Liver (tissue), 9 donors: Measurements from ENCODE around the gene MTMR12. TPM values are rescaled to one million over a fixed set of nuclear protein-coding genes. Genes with fewer than 3 reads are reported as not detected.

Experiments
- DNase-seq: peaks from one replicate; pipeline ENCODE4 v3.0.0-alpha.2; 2017; ENCODE audit warnings: low spot score
- H3K27ac ChIP-seq, 2 donors: one replicate each; pipeline ENCODE4 v1.7.0; 2013; ENCODE audit warnings: inconsistent platforms in 2 of 2, low read length in 2 of 2, control low read depth in 1 of 2, low read depth in 1 of 2, mild to moderate bottlenecking in 1 of 2
- H3K27me3 ChIP-seq, 4 donors: one replicate each; pipeline versions ENCODE4 v1.6.1 to v1.7.0; 2013; ENCODE audit warnings: low read length in 3 of 4, inconsistent platforms in 1 of 4, mild to moderate bottlenecking in 1 of 4, moderate library complexity in 1 of 4; ENCODE audit not compliant: control insufficient read depth in 4 of 4, insufficient read depth in 4 of 4
- H3K36me3 ChIP-seq, 4 donors: one replicate each; pipeline versions ENCODE4 v1.6.1 to v1.7.0; 2013; ENCODE audit warnings: low read length in 3 of 4, mild to moderate bottlenecking in 3 of 4, low read depth in 1 of 4, moderate library complexity in 1 of 4; ENCODE audit not compliant: control insufficient read depth in 4 of 4, insufficient read depth in 3 of 4
- H3K4me1 ChIP-seq, 4 donors: one replicate each; pipeline versions ENCODE4 v1.6.1 to v1.7.0; 2013; ENCODE audit warnings: low read length in 3 of 4, mild to moderate bottlenecking in 3 of 4, moderate library complexity in 1 of 4; ENCODE audit not compliant: control insufficient read depth in 4 of 4, insufficient read depth in 4 of 4
- H3K4me3 ChIP-seq, 3 donors: one replicate each; pipeline versions ENCODE4 v1.6.1 to v1.7.0; 2013; ENCODE audit warnings: low read length in 3 of 3, control low read depth in 1 of 3, low read depth in 1 of 3, mild to moderate bottlenecking in 1 of 3
- H3K9ac ChIP-seq, 2 donors: one replicate each; pipeline ENCODE4 v1.7.0; 2013; ENCODE audit warnings: low read length in 2 of 2, mild to moderate bottlenecking in 2 of 2, moderate library complexity in 2 of 2, control low read depth in 1 of 2, low read depth in 1 of 2
- H3K9me3 ChIP-seq, 4 donors: one replicate each; pipeline versions ENCODE4 v1.6.1 to v1.7.0; 2013; ENCODE audit warnings: low read length in 3 of 4; ENCODE audit not compliant: control insufficient read depth in 4 of 4
- CTCF ChIP-seq: fragments of 150-350 bp; IDR thresholded peaks from 2 replicates; pipeline ENCODE4 v1.5.1; 2017; ENCODE audit warnings: improper control_type of control experiment, low read depth, low read length; ENCODE audit not compliant: missing input control
- EGR1 ChIP-seq, 2 donors: IDR thresholded peaks; 2 replicates each; pipeline ENCODE4 v1.6.1; 2016 to 2018; ENCODE audit warnings: antibody characterized with exemption in 2 of 2, low read depth in 2 of 2
- FOXA1 ChIP-seq: IDR thresholded peaks from 2 replicates; pipeline ENCODE4 v1.6.1; 2016; ENCODE audit warnings: antibody characterized with exemption
- FOXA2 ChIP-seq: IDR thresholded peaks from 2 replicates; pipeline ENCODE4 v1.6.1; 2016; ENCODE audit warnings: antibody characterized with exemption
- GABPA ChIP-seq, 2 donors: IDR thresholded peaks in 1 of 2; conservative IDR thresholded peaks in 1 of 2; 2 replicates each; pipeline ENCODE4 v1.6.1; 2016; ENCODE audit warnings: antibody characterized with exemption in 2 of 2, mild to moderate bottlenecking in 1 of 2, moderate library complexity in 1 of 2
- HNF4A ChIP-seq, 2 donors: conservative IDR thresholded peaks; 2 replicates each; pipeline ENCODE4 v1.6.1; 2016; ENCODE audit warnings: antibody characterized with exemption in 2 of 2, mild to moderate bottlenecking in 2 of 2
- HNF4G ChIP-seq: IDR thresholded peaks from 2 replicates; pipeline ENCODE4 v1.6.1; 2016; ENCODE audit warnings: antibody characterized with exemption
- JUND ChIP-seq, 2 donors: IDR thresholded peaks; 2 replicates each; pipeline ENCODE4 v1.6.1; 2016; ENCODE audit warnings: antibody characterized with exemption in 2 of 2
- MAX ChIP-seq: IDR thresholded peaks from 2 replicates; pipeline ENCODE4 v1.6.1; 2016; ENCODE audit warnings: antibody characterized with exemption
- NR2F2 ChIP-seq: IDR thresholded peaks from 2 replicates; pipeline ENCODE4 v1.6.1; 2016; ENCODE audit warnings: antibody characterized with exemption
- RAD21 ChIP-seq, 2 donors: IDR thresholded peaks; 2 replicates each; pipeline ENCODE4 v1.6.1; 2016; ENCODE audit warnings: antibody characterized with exemption in 2 of 2, mild to moderate bottlenecking in 2 of 2
- REST ChIP-seq: IDR thresholded peaks from 2 replicates; pipeline ENCODE4 v1.6.1; 2016; ENCODE audit warnings: antibody characterized with exemption, mild to moderate bottlenecking
- RXRA ChIP-seq, 2 donors: IDR thresholded peaks; 2 replicates each; pipeline ENCODE4 v1.6.1; 2017 to 2018; ENCODE audit warnings: antibody characterized with exemption in 2 of 2, mild to moderate bottlenecking in 1 of 2
- SP1 ChIP-seq: IDR thresholded peaks from 2 replicates; pipeline ENCODE4 v1.6.1; 2018; ENCODE audit warnings: antibody characterized with exemption, mild to moderate bottlenecking
- TAF1 ChIP-seq: conservative IDR thresholded peaks from 2 replicates; pipeline ENCODE4 v1.6.1; 2016; ENCODE audit warnings: antibody characterized with exemption, mild to moderate bottlenecking
- YY1 ChIP-seq: IDR thresholded peaks from 2 replicates; pipeline ENCODE4 v1.6.1; 2016; ENCODE audit warnings: antibody characterized with exemption, mild to moderate bottlenecking
- WGBS: extraction: QIAGEN DNeasy Blood & Tissue Kit; methylation state at CpG from one replicate; pipeline ENCODE4 v1.1.7; 2013; 5-methylcytosine and 5-hydroxymethylcytosine counted together
- polyA plus RNA-seq, 2 donors: library from polyadenylated mRNA; stranded (reverse) in 1 of 2; unstranded in 1 of 2; fragments of 200-250 nt in 1 of 2; fragments of >200 nt in 1 of 2; fragmentation: Nextera tagmentation in 1 of 2; extraction: Ambion mirVana in 1 of 2; gene quantifications; one replicate each; pipeline versions ENCODE4 v1.2.1 to v1.2.3, GENCODE V29; 2013 to 2015
- total RNA-seq, 2 donors: library from RNA; depleted of rRNA; stranded (reverse); fragments of >200 nt; gene quantifications; one replicate each; pipeline ENCODE4 v1.2.3, GENCODE V29; 2014
- TF ChIP-seq, protein P1 (sequence below): IDR thresholded peaks from 2 replicates; pipeline ENCODE4 v1.6.1; 2016; ENCODE audit warnings: antibody characterized with exemption
- TF ChIP-seq, protein P2 (sequence below): IDR thresholded peaks from 2 replicates; pipeline ENCODE4 v1.6.1; 2016; ENCODE audit warnings: antibody characterized with exemption
- donor health status: healthy.
- donor health status: healthy.
- donor health status: healthy.
- donor health status: healthy.
- donor health status: healthy.

Gene MTMR12
- total and polyA plus RNA-seq, 4 donors: 4.4 to 28.7 (median 15.8) TPM

DNA sequence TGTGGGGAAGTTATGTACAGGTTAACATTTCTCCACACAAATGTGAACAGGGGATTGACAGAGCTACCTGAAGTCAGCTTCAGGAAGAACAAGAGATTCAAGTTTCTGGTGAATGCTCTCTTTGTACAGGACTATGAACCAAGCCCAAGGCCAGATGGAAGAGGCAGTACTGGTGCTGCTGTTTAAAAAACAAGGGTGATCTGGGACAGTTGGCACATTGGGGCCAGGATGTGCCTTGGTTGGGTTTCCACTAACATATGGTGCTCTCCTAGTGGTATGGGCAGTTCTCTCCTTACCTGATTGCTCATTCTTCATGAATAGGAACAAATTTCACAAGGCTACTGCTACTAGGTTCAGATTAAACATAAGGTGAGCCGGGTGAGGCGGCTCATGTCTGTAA lies 40.0 kb downstream of the MTMR12 start:
- Histone ChIP-seq H3K4me3 (no peak overlapping the region), H3K27ac (no peak overlapping the region), H3K9me3 (no peaks in the 10 kb centered on the region), H3K27me3 (no peaks in the 10 kb centered on the region), H3K9ac (no peak overlapping the region), H3K36me3 (peaks cover 8 to 27% (median 19%) of the 10 kb centered on the region in 4 donors), H3K4me1 (peaks cover 7 to 18% (median 9%) of the 10 kb centered on the region in 4 donors)
- no peak for DNase-seq
- WGBS: over 99% methylated on average over 2 of the region's 2 CpGs
- no peak for TF ChIP-seq FOXA2
- no peak for TF ChIP-seq SP1
- TF ChIP-seq EGR1 (IDR thresholded peaks at IDR 0.05; ENCODE audit: low read depth in 2 of 2): no peak
- TF ChIP-seq RXRA (IDR thresholded peaks at IDR 0.05): no peak
- no peak for TF ChIP-seq TAF1
- TF ChIP-seq, protein P1, sequence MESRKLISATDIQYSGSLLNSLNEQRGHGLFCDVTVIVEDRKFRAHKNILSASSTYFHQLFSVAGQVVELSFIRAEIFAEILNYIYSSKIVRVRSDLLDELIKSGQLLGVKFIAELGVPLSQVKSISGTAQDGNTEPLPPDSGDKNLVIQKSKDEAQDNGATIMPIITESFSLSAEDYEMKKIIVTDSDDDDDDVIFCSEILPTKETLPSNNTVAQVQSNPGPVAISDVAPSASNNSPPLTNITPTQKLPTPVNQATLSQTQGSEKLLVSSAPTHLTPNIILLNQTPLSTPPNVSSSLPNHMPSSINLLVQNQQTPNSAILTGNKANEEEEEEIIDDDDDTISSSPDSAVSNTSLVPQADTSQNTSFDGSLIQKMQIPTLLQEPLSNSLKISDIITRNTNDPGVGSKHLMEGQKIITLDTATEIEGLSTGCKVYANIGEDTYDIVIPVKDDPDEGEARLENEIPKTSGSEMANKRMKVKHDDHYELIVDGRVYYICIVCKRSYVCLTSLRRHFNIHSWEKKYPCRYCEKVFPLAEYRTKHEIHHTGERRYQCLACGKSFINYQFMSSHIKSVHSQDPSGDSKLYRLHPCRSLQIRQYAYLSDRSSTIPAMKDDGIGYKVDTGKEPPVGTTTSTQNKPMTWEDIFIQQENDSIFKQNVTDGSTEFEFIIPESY: no peak
- TF ChIP-seq HNF4G: no peak
- no peak for TF ChIP-seq FOXA1
- no peak for TF ChIP-seq MAX
- TF ChIP-seq HNF4A (conservative IDR thresholded peaks at IDR 0.05): no peak
- no peak for TF ChIP-seq CTCF
- TF ChIP-seq JUND (IDR thresholded peaks at IDR 0.05): no peak
- no peak for TF ChIP-seq RAD21 (IDR thresholded peaks at IDR 0.05)
- TF ChIP-seq GABPA (IDR thresholded peaks at IDR 0.05 in 1 of 2, conservative IDR thresholded peaks at IDR 0.05 in 1 of 2): no peak
- no peak for TF ChIP-seq NR2F2
- no peak for TF ChIP-seq REST
- TF ChIP-seq, protein P2, sequence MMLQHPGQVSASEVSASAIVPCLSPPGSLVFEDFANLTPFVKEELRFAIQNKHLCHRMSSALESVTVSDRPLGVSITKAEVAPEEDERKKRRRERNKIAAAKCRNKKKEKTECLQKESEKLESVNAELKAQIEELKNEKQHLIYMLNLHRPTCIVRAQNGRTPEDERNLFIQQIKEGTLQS: no peak
- no peak for TF ChIP-seq YY1
